ENCODE measurements around the gene AKT1S1.

AKT1S1 gene

DNA sequence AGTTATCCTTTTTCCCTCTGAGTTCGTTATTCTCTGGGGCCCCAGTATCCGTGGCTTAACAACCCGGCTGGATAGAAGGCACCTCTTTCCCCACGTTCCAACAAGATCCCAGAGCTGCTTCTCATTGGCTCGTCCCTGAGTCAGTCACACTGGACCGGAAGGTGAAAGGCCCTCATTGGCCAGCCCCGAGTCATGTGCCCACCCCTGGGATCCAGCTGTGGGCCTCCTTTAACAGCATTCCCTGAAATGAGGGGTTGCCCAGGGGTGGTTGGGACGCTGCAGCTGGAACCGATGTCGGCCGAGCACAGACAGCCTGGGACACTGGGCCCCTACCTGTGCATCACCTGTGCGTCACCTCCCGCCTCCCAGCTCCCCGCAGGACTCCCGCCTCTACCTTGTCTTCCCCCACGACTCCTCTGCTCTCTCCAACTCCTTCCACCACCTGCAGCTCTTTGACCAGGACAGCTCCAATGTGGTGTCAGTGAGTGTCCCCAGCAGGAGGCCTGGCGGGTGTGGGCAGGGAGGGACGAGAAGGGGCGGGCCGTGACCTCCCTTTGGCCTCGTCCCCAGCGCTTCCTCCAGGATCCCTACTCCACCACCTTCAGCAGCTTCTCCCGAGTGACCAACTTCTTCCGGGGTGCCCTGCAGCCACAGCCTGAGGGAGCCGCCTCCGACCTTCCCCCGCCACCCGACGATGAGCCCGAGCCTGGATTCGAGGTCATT lies 4.7 kb upstream of the AKT1S1 start:
- H3K4me3 ChIP-seq (replicated peaks; ENCODE audit: low read depth, low read length) = no peak overlapping the region
- TF ChIP-seq, protein P1, sequence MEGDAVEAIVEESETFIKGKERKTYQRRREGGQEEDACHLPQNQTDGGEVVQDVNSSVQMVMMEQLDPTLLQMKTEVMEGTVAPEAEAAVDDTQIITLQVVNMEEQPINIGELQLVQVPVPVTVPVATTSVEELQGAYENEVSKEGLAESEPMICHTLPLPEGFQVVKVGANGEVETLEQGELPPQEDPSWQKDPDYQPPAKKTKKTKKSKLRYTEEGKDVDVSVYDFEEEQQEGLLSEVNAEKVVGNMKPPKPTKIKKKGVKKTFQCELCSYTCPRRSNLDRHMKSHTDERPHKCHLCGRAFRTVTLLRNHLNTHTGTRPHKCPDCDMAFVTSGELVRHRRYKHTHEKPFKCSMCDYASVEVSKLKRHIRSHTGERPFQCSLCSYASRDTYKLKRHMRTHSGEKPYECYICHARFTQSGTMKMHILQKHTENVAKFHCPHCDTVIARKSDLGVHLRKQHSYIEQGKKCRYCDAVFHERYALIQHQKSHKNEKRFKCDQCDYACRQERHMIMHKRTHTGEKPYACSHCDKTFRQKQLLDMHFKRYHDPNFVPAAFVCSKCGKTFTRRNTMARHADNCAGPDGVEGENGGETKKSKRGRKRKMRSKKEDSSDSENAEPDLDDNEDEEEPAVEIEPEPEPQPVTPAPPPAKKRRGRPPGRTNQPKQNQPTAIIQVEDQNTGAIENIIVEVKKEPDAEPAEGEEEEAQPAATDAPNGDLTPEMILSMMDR (IDR thresholded peaks at IDR 0.05; ENCODE audit: low read depth, low read length, missing control alignments) = no peak
- no peak for DNase-seq (ENCODE audit: extremely low read depth, low read depth)

DNA sequence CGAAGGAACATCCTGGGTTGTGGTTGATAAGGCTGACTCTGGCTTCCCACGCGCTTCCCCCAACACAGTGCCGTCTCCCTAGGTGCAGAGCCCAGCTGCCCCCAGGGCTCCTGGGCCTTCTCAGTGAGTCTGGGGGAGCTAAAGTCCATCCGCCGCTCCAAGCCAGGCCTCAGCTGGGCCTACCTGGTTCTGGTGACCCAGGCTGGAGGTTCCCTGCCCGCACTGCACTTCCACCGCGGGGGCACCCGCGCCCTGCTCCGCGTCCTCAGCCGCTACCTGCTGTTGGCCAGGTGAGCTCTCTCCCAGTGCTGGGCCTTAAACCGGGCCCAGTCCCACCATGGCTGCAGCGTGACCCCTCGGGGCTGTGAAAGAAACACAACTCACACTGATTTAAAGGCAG lies 4.0 kb upstream of the AKT1S1 start:
- TF ChIP-seq, protein P1 (IDR thresholded peaks at IDR 0.05; ENCODE audit: low read depth, low read length, missing control alignments) = no peak
- H3K4me3 ChIP-seq (replicated peaks; ENCODE audit: low read depth, low read length) = no peak overlapping the region
- no peak for DNase-seq (ENCODE audit: extremely low read depth, low read depth)

DNA sequence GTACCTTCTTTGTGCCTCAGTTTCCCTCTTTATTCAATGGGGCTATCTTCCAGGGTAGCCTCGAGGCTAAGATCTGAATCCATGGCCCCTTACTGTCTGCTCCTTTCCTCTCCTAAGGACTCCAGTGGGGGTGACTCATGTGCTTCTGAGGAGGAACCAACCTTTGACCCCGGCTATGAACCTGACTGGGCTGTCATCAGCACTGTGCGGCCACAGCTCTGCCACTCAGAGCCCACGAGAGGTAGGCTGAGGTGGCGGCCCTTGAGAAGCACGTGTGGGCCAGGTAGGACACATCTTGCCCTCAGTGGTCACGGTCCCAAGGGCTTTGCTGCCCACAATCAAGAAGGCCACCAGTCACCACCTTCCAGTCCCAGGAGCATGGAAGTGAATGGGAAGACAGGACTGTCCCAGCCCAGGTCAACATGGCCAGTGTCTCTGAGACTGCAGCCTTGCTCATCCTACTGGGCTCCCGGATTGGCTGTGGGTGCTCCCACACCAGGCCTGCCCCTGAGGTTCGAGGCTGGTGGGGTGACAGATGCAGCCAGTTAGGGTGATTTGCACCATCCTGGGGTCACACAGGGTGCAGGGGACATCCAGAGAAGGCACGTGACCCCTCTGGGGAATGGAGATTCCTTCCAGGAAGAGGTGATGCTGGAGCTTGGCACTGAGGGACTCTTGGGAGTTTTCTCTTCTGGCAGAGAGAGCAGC lies 3.2 kb upstream of the AKT1S1 start:
- no peak overlapping the region for H3K4me3 ChIP-seq (replicated peaks; ENCODE audit: low read depth, low read length)
- TF ChIP-seq, protein P1 (IDR thresholded peaks at IDR 0.05; ENCODE audit: low read depth, low read length, missing control alignments) = no peak
- DNase-seq (ENCODE audit: extremely low read depth, low read depth) = no peak

DNA sequence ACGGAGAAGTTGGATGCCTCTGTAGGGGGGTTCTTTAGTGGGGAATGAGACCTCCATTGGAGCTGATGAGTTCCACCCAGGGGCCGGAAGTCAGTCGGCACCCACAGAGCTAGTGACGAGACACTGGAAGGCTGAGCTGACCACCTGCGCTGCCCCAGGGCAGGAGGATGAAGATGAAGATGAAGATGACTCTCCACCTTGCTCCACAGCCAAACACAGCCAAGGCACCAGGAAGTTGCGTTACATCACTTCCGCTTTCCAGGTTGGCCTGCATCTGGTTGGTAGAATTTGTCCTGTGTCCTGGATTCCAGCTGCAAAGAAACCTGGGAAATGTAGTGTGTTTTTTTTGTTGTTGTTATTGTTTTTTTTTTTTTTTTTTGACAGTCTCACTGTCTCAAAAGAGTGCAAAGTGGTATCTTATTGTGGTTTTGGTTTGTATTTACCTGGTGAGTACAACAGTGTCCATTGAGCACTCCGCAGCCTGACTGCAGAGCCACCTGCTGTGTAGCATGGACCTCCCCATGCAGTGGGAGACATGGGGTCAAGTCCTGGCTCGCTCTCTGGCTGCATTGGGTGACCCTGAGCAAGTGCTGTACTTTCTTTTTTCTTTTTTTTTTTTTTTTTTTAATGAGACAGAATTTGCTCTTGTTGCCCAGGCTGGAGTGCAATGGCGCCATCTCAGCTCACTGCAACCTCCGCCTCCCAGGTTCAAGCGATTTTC lies 2.2 kb upstream of the AKT1S1 start:
- no peak for DNase-seq (ENCODE audit: extremely low read depth, low read depth)
- H3K4me3 ChIP-seq (replicated peaks; ENCODE audit: low read depth, low read length) = no peak overlapping the region
- TF ChIP-seq, protein P1 (IDR thresholded peaks at IDR 0.05; ENCODE audit: low read depth, low read length, missing control alignments) = no peak

DNA sequence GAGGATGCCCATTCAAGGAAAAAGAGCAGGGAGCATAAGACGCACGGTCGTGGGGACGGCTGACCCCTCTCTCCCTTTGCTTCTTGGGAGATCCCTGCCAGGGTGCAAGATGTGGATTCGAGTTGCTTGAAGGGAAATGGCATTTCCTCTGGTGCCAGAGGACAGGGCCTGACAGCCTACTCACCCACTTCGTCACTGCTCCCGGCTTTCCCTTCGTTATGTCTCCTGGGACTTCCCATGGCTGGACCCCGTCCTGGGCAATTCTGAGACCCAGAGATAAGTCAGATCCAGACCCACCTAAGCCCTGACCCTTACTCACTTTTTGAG lies 1.6 kb upstream of the AKT1S1 start:
- TF ChIP-seq, protein P1 (IDR thresholded peaks at IDR 0.05; ENCODE audit: low read depth, low read length, missing control alignments) = no peak
- no peak for DNase-seq (ENCODE audit: extremely low read depth, low read depth)

DNA sequence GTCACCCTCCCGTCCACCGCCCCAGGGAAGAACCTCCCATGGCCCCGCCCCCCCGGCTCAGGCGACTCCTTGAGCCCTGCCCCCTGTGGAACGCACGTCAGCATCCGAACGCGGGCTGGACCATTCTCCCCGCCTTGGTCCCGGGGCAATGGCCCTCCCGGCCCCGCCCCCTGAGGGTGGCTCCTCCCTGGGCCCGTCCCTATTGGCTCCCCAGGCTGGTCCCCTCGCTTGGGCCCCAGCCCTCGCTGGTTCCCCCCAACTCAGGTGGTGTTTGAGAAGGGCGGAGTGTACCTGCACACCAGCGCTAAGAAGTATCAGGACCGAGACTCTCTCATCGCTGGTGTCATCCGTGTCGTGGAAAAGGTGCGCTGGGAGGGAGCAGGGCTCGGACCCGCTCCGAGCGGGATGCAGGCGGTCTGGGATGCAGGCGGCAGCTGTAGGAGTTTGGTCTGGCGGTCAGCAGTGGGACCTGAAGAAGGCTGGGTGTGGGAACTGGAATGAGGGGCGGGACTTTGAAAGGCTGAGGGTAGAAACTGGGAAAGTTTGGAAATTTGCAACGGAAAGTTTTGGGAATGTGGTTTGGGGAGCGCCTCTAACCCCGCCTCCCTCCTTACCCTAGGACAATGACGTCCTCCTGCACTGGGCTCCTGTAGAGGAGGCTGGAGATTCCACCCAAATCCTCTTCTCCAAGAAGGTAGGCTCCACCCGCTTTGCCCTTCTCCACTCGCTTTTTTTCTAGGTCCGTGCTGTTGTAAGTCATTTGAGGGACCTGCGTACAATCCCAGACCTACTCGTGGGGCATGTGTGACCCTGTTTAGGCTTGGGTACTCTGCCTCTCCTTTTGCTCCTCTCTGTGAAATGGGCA lies 956 bp upstream of the AKT1S1 start:
- TF ChIP-seq, protein P1 (IDR thresholded peaks at IDR 0.05; ENCODE audit: low read depth, low read length, missing control alignments) = no peak
- peak overlapping the region; percentile 91 for H3K4me3 ChIP-seq (replicated peaks; ENCODE audit: low read depth, low read length)
- peak; percentile 87 for DNase-seq (ENCODE audit: extremely low read depth, low read depth)

More for the DNA sequence above, 1.6 kb upstream of the AKT1S1 start:
- peak overlapping the region; percentile 91 for H3K4me3 ChIP-seq (replicated peaks; ENCODE audit: low read depth, low read length)
